Esophagus muscularis mucosa (tissue), 4 donors: ENCODE measurements around the gene ECD. TPM values are rescaled to one million over a fixed set of nuclear protein-coding genes. Genes with fewer than 3 reads are reported as not detected.

Experiments
- DNase-seq: peaks from one replicate; pipeline ENCODE4 v3.0.0-alpha.2; 2017; ENCODE audit errors: extremely low spot score
- H3K27ac ChIP-seq, 4 donors: fragments of 200-600 bp; sonication (generic); replicated peaks in 1 of 4; 1 replicate in 3 of 4; 2 replicates in 1 of 4; pipeline ENCODE4 v1.5.1; 2016 to 2019; ENCODE audit warnings: mild to moderate bottlenecking in 1 of 4
- H3K27me3 ChIP-seq, 4 donors: fragments of 200-600 bp; sonication (generic); one replicate each; pipeline versions ENCODE4 v1.5.1 to v1.6.0; 2016 to 2019
- H3K36me3 ChIP-seq, 4 donors: fragments of 200-600 bp; sonication (generic); one replicate each; pipeline ENCODE4 v1.5.1; 2016 to 2019
- H3K4me1 ChIP-seq, 4 donors: fragments of 200-600 bp; sonication (generic); one replicate each; pipeline ENCODE4 v1.5.1; 2016 to 2019
- H3K4me3 ChIP-seq, 4 donors: fragments of 200-600 bp; sonication (generic); 1 replicate in 2 of 4; 2 replicates in 2 of 4; pipeline ENCODE4 v1.5.1; 2016 to 2019; ENCODE audit warnings: mild to moderate bottlenecking in 4 of 4, moderate library complexity in 1 of 4
- H3K9me3 ChIP-seq, 4 donors: fragments of 200-600 bp; sonication (generic); 1 replicate in 3 of 4; 2 replicates in 1 of 4; pipeline ENCODE4 v1.5.1; 2016 to 2019
- CTCF ChIP-seq, 3 experiments: fragments of 200-600 bp in 2 of 3; fragments of 450-650 bp in 1 of 3; sonication (generic) in 2 of 3; IDR thresholded peaks; one replicate each; pipeline ENCODE4 v1.5.1; 2017 to 2019; ENCODE audit warnings: antibody characterized with exemption in 3 of 3, mild to moderate bottlenecking in 2 of 3, moderate library complexity in 1 of 3
- EP300 ChIP-seq: sonication (generic); formaldehyde crosslinking; IDR thresholded peaks from one replicate; pipeline ENCODE4 v1.6.1; 2017; ENCODE audit warnings: antibody characterized with exemption
- POLR2A ChIP-seq: fragments of 450-650 bp; IDR thresholded peaks from one replicate; pipeline ENCODE4 v1.6.1; 2017; ENCODE audit warnings: antibody characterized with exemption, moderate library complexity, mild to moderate bottlenecking, low read depth
- POLR2AphosphoS5 ChIP-seq, 2 donors: sonication (generic); formaldehyde crosslinking; IDR thresholded peaks; one replicate each; pipeline ENCODE4 v1.6.1; 2017; ENCODE audit warnings: antibody characterized with exemption in 2 of 2
- WGBS: methylation state at CpG from one replicate; pipeline ENCODE4 v1.1.5; 2018; 5-methylcytosine and 5-hydroxymethylcytosine counted together
- intact Hi-C: fragments of 100-400 bp; cut with DNase I; formaldehyde crosslinking; loops from one replicate; pipeline ENCODE4 v1.15.1; 2023
- total RNA-seq, 4 donors: library from RNA; depleted of rRNA; stranded (reverse); fragments of >200 nt; gene quantifications; one replicate each; pipeline versions ENCODE4 v1.1.0 to v1.2.1, GENCODE V29; 2016

ECD gene
- total RNA-seq, 4 donors from 2014 or later: 22.7 to 30.3 (median 25.5) TPM

- 81% methylated on average over 1 of the region's 1 CpG for WGBS
- H3K36me3 ChIP-seq: peaks cover 0 to 39% (median 16%) of the 10 kb centered on the region in 4 donors
- no peaks in the 10 kb centered on the region for H3K27me3 ChIP-seq
- H3K9me3 ChIP-seq: no peaks in the 10 kb centered on the region
- DNase-seq: no peak
- peaks cover 0 to 10% (median 6%) of the 10 kb centered on the region in 4 donors for H3K4me1 ChIP-seq
- no peak overlapping the region for H3K4me3 ChIP-seq
- TF ChIP-seq CTCF (IDR thresholded peaks at IDR 0.05): no peak
- no peak for TF ChIP-seq EP300
- no peak for TF ChIP-seq POLR2AphosphoS5 (IDR thresholded peaks at IDR 0.05)
- TF ChIP-seq POLR2A: no peak
- intact Hi-C loops: no loop called here
- H3K27ac ChIP-seq: no peak overlapping the region
Observed at GRCh38 chr10:73209705-73210104, 41.9 kb upstream of the ECD start.

GRCh38 chr10:73207883-73208282 is 40.1 kb upstream of the ECD start:
- Histone ChIP-seq H3K9me3 (no peaks in the 10 kb centered on the region), H3K27ac (no peak overlapping the region), H3K4me3 (no peak overlapping the region), H3K27me3 (no peaks in the 10 kb centered on the region), H3K4me1 (peaks cover 0 to 9% (median 6%) of the 10 kb centered on the region in 4 donors), H3K36me3 (peaks cover 2 to 43% (median 16%) of the 10 kb centered on the region in 4 donors)
- DNase-seq: no peak
- 91% methylated on average over 2 of the region's 2 CpGs for WGBS
- intact Hi-C loops: no loop called here
- TF ChIP-seq CTCF (IDR thresholded peaks at IDR 0.05): no peak
- no peak for TF ChIP-seq EP300
- no peak for TF ChIP-seq POLR2A
- no peak for TF ChIP-seq POLR2AphosphoS5 (IDR thresholded peaks at IDR 0.05)

GRCh38 chr10:73206385-73206784 is 38.6 kb upstream of the ECD start:
- Histone ChIP-seq H3K27ac (no peak overlapping the region), H3K36me3 (peaks cover 12 to 44% (median 17%) of the 10 kb centered on the region in 4 donors), H3K27me3 (no peaks in the 10 kb centered on the region), H3K4me1 (no peaks in the 10 kb centered on the region), H3K9me3 (no peaks in the 10 kb centered on the region), H3K4me3 (no peak overlapping the region)
- 98% methylated on average over 5 of the region's 5 CpGs for WGBS
- TF ChIP-seq EP300: no peak
- no peak for TF ChIP-seq POLR2A
- TF ChIP-seq POLR2AphosphoS5 (IDR thresholded peaks at IDR 0.05): no peak
- TF ChIP-seq CTCF (IDR thresholded peaks at IDR 0.05): no peak
- no peak for DNase-seq
- intact Hi-C loops: no loop called here

GRCh38 chr10:73205890-73206289 is 38.1 kb upstream of the ECD start:
- intact Hi-C loops: no loop called here
- 100% methylated on average over 1 of the region's 1 CpG for WGBS
- H3K27ac ChIP-seq: no peak overlapping the region
- no peaks in the 10 kb centered on the region for H3K4me1 ChIP-seq
- no peaks in the 10 kb centered on the region for H3K9me3 ChIP-seq
- no peak overlapping the region for H3K4me3 ChIP-seq
- no peak for TF ChIP-seq EP300
- no peak for TF ChIP-seq POLR2A
- TF ChIP-seq CTCF (IDR thresholded peaks at IDR 0.05): no peak
- TF ChIP-seq POLR2AphosphoS5 (IDR thresholded peaks at IDR 0.05): no peak
- H3K27me3 ChIP-seq: no peaks in the 10 kb centered on the region
- H3K36me3 ChIP-seq: peaks cover 12 to 45% (median 15%) of the 10 kb centered on the region in 4 donors
- DNase-seq: no peak

- Histone ChIP-seq H3K36me3 (peaks cover 9 to 42% (median 11%) of the 10 kb centered on the region in 4 donors), H3K27me3 (no peaks in the 10 kb centered on the region), H3K4me3 (no peak overlapping the region), H3K9me3 (no peaks in the 10 kb centered on the region), H3K27ac (no peak overlapping the region), H3K4me1 (no peaks in the 10 kb centered on the region)
- no peak for DNase-seq
- TF ChIP-seq POLR2A (no peak), CTCF (IDR thresholded peaks at IDR 0.05) (no peak), POLR2AphosphoS5 (IDR thresholded peaks at IDR 0.05) (no peak), EP300 (no peak)
- intact Hi-C loops: no loop called here
- 94% methylated on average over 3 of the region's 3 CpGs for WGBS
Observed at GRCh38 chr10:73205081-73205480, 37.3 kb upstream of the ECD start.
